Smooth muscle cell (in vitro differentiated cells): Measurements from ENCODE around the gene ATP1A2. TPM values are rescaled to one million over a fixed set of nuclear protein-coding genes. Genes with fewer than 3 reads are reported as not detected.

Experiments used
- DNase-seq: peaks from one replicate; lab custom pipeline; 2025; ENCODE audit not compliant: unreplicated experiment; lab: John Stamatoyannopoulos, UW
- H2AFZ ChIP-seq: fragments of 200-600 bp; sonication (generic); 2 replicates; pipeline ENCODE4 v1.6.0; 2016; ENCODE audit warnings: antibody characterized with exemption, low read depth, mild to moderate bottlenecking
- H3F3A ChIP-seq: fragments of 200-600 bp; sonication (generic); 2 replicates; pipeline ENCODE4 v1.6.0; 2017; ENCODE audit warnings: antibody characterized with exemption, low read depth
- H3K27ac ChIP-seq: fragments of 200-600 bp; sonication (generic); 2 replicates; pipeline ENCODE4 v1.5.1; 2016; ENCODE audit warnings: low read depth, mild to moderate bottlenecking
- H3K27me3 ChIP-seq: fragments of 200-600 bp; sonication (generic); 2 replicates; pipeline ENCODE4 v1.6.1; 2016; ENCODE audit warnings: low read depth, mild to moderate bottlenecking
- H3K36me3 ChIP-seq: fragments of 200-600 bp; sonication (generic); 2 replicates; pipeline ENCODE4 v1.5.1; 2016; ENCODE audit warnings: low read depth
- H3K4me1 ChIP-seq: fragments of 200-600 bp; sonication (generic); 2 replicates; pipeline ENCODE4 v1.5.1; 2016; ENCODE audit warnings: low read depth
- H3K4me2 ChIP-seq: fragments of 200-600 bp; sonication (generic); 2 replicates; pipeline ENCODE4 v1.6.0; 2016; ENCODE audit warnings: mild to moderate bottlenecking
- H3K4me3 ChIP-seq: fragments of 200-600 bp; sonication (generic); 2 replicates; pipeline ENCODE4 v1.5.1; 2016; ENCODE audit warnings: mild to moderate bottlenecking
- H3K79me2 ChIP-seq: fragments of 200-600 bp; sonication (generic); 2 replicates; pipeline ENCODE4 v1.6.0; 2016; ENCODE audit warnings: low read depth, mild to moderate bottlenecking
- H3K9ac ChIP-seq: fragments of 200-600 bp; sonication (generic); 2 replicates; pipeline ENCODE4 v1.6.0; 2016; ENCODE audit warnings: low read depth
- H3K9me3 ChIP-seq: fragments of 200-600 bp; sonication (generic); replicated peaks from 2 replicates; pipeline ENCODE4 v1.5.1; 2016; ENCODE audit warnings: low read depth
- H4K20me1 ChIP-seq: fragments of 200-600 bp; sonication (generic); 2 replicates; pipeline ENCODE4 v1.6.0; 2016; ENCODE audit warnings: low read depth
- CTCF ChIP-seq: fragments of 200-600 bp; sonication (generic); IDR thresholded peaks from 2 replicates; pipeline ENCODE4 v1.5.1; 2017; ENCODE audit warnings: borderline replicate concordance, mild to moderate bottlenecking, antibody characterized with exemption; ENCODE audit not compliant: insufficient read depth, poor library complexity, severe bottlenecking
- WGBS: methylation state at CpG from one replicate; pipeline ENCODE4 v1.1.7; 2016; ENCODE audit warnings: low lambda C conversion rate; 5-methylcytosine and 5-hydroxymethylcytosine counted together
- polyA plus RNA-seq: library from polyadenylated mRNA; unstranded; fragments of >200 nt; fragmentation: Nextera tagmentation; extraction: Ambion mirVana; gene quantifications from 2 replicates; pipeline ENCODE4 v1.2.1, GENCODE V29; 2016
- total RNA-seq: library from RNA; depleted of rRNA; stranded (reverse); fragments of >200 nt; gene quantifications from 2 replicates; pipeline ENCODE4 v1.2.3, GENCODE V29; 2014

Gene ATP1A2
- total and polyA plus RNA-seq, 2 experiments from 2014 or later = not detected

GRCh38 chr1:160130486-160130885 lies 14.9 kb downstream of the ATP1A2 start:
- no peak overlapping the region for H3K9ac ChIP-seq
- no peak overlapping the region for H3K4me3 ChIP-seq
- no peak overlapping the region for H3K4me2 ChIP-seq
- H4K20me1 ChIP-seq = no peaks in the 10 kb centered on the region
- no peak for TF ChIP-seq CTCF
- no peak overlapping the region for H3K27ac ChIP-seq
- no peaks in the 10 kb centered on the region for H3K27me3 ChIP-seq
- H3K4me1 ChIP-seq = no peaks in the 10 kb centered on the region
- 84% methylated on average over 5 of the region's 5 CpGs for WGBS
- DNase-seq = no peak
- H3K36me3 ChIP-seq = no peaks in the 10 kb centered on the region
- no peaks in the 10 kb centered on the region for H3K79me2 ChIP-seq
- no peaks in the 10 kb centered on the region for H3K9me3 ChIP-seq
- no peaks in the 10 kb centered on the region for H3F3A ChIP-seq
- no peak overlapping the region for H2AFZ ChIP-seq

- Histone ChIP-seq H3K27me3 (no peaks in the 10 kb centered on the region), H2AFZ (no peak overlapping the region), H3K4me1 (no peaks in the 10 kb centered on the region), H3K36me3 (no peaks in the 10 kb centered on the region), H3F3A (no peaks in the 10 kb centered on the region), H3K79me2 (no peaks in the 10 kb centered on the region), H3K9ac (no peak overlapping the region), H3K27ac (no peak overlapping the region), H3K4me3 (no peak overlapping the region), H4K20me1 (no peaks in the 10 kb centered on the region), H3K4me2 (no peak overlapping the region), H3K9me3 (no peaks in the 10 kb centered on the region)
- DNase-seq = no peak
- no peak for TF ChIP-seq CTCF
- 92% methylated on average over 1 of the region's 1 CpG for WGBS
Measured at GRCh38 chr1:160130939-160131338, 15.4 kb downstream of the ATP1A2 start.

GRCh38 chr1:160131803-160132565 lies 16.4 kb downstream of the ATP1A2 start:
- TF ChIP-seq CTCF = no peak
- no peak overlapping the region for H3K27ac ChIP-seq
- no peaks in the 10 kb centered on the region for H4K20me1 ChIP-seq

More at GRCh38 chr1:160131803-160132565, 16.4 kb downstream of the ATP1A2 start:
- no peaks in the 10 kb centered on the region for H3F3A ChIP-seq
- H3K9ac ChIP-seq = no peak overlapping the region
- no peak for DNase-seq
- no peaks in the 10 kb centered on the region for H3K9me3 ChIP-seq
- no peaks in the 10 kb centered on the region for H3K4me1 ChIP-seq
- no peak overlapping the region for H3K4me2 ChIP-seq
- H3K36me3 ChIP-seq = no peaks in the 10 kb centered on the region
- H3K79me2 ChIP-seq = no peaks in the 10 kb centered on the region
- H2AFZ ChIP-seq = no peak overlapping the region
- no peak overlapping the region for H3K4me3 ChIP-seq
- 92% methylated on average over 8 of the region's 8 CpGs for WGBS
- H3K27me3 ChIP-seq = no peaks in the 10 kb centered on the region
